Measurements from ENCODE around the gene ESPNL.

DNA sequence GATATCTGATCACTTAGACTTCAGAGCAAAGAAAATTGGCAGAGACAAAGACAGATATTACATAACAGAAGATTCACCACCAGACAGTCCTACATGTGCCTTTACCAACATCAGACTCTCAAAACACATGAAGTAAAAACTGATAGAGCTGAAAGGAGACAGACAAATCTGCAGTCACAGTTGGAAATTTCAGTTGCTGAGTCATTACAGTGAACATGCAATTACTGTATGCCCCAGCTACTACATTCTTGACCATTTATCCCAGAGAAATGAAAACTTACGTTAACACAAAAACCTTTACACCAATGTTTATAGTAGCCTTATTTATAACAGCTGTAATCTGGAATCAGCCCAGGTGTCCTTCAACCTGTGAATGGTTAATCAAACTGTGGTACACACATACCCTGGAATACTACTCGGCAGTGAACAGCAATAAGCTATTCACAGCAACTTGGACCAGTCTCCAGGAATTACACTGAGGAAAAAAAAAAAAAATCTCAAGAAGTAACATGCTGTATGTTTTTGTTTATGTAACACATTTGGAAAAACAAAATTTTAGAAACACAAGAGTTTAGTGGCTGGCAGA lies 46.9 kb upstream of the ESPNL start:
- TF ChIP-seq, protein P1, sequence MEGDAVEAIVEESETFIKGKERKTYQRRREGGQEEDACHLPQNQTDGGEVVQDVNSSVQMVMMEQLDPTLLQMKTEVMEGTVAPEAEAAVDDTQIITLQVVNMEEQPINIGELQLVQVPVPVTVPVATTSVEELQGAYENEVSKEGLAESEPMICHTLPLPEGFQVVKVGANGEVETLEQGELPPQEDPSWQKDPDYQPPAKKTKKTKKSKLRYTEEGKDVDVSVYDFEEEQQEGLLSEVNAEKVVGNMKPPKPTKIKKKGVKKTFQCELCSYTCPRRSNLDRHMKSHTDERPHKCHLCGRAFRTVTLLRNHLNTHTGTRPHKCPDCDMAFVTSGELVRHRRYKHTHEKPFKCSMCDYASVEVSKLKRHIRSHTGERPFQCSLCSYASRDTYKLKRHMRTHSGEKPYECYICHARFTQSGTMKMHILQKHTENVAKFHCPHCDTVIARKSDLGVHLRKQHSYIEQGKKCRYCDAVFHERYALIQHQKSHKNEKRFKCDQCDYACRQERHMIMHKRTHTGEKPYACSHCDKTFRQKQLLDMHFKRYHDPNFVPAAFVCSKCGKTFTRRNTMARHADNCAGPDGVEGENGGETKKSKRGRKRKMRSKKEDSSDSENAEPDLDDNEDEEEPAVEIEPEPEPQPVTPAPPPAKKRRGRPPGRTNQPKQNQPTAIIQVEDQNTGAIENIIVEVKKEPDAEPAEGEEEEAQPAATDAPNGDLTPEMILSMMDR (IDR thresholded peaks at IDR 0.05; ENCODE audit: low read length) = no peak
- no peak for TF ChIP-seq EZH2 (optimal IDR thresholded peaks at IDR 0.05; ENCODE audit: low read depth, low read length)
